NOMO-1 (cell line): ENCODE measurements around the gene HMOX1.

Experiments
- DNase-seq, 2 experiments: peaks; one replicate each; lab custom pipeline; 2025; ENCODE audit not compliant: unreplicated experiment in 2 of 2; lab: John Stamatoyannopoulos, UW

The HMOX1 gene

GRCh38 chr22:35380537-35381423, at the start of gene HMOX1:
HMOX1 (plus strand) TSS chr22:35381096; CDS start chr22:35381174, 78 bp downstream.
- peak; percentile 67 to 78 for DNase-seq

- no peak for DNase-seq
Measured at GRCh38 chr22:35332278-35332677, 48.6 kb upstream of the HMOX1 start.

- no peak for DNase-seq
Measured at GRCh38 chr22:35333220-35333619, 47.7 kb upstream of the HMOX1 start.

GRCh38 chr22:35334004-35334403, 46.9 kb upstream of the HMOX1 start:
- peak; percentile 37 to 65 for DNase-seq

- no peak for DNase-seq
Measured at GRCh38 chr22:35335468-35335867, 45.4 kb upstream of the HMOX1 start.

GRCh38 chr22:35335936-35336781, 44.7 kb upstream of the HMOX1 start:
- no peak for DNase-seq

GRCh38 chr22:35337932-35338331, 43.0 kb upstream of the HMOX1 start:
- DNase-seq = peak in 1 of 2 experiments; percentile 8

GRCh38 chr22:35341090-35341874, 39.6 kb upstream of the HMOX1 start:
- DNase-seq = no peak

- DNase-seq = no peak
Measured at GRCh38 chr22:35342390-35342789, 38.5 kb upstream of the HMOX1 start.

- DNase-seq = no peak
Measured at GRCh38 chr22:35343664-35344550, 37.0 kb upstream of the HMOX1 start.

GRCh38 chr22:35344956-35345690, 35.8 kb upstream of the HMOX1 start:
- no peak for DNase-seq

- no peak for DNase-seq
Measured at GRCh38 chr22:35345808-35346505, 34.9 kb upstream of the HMOX1 start.

GRCh38 chr22:35346596-35347220, 34.2 kb upstream of the HMOX1 start:
- DNase-seq = no peak

GRCh38 chr22:35347462-35347861, 33.4 kb upstream of the HMOX1 start:
- no peak for DNase-seq

GRCh38 chr22:35348026-35348590, 32.8 kb upstream of the HMOX1 start:
- DNase-seq = no peak

GRCh38 chr22:35348703-35349102, 32.2 kb upstream of the HMOX1 start:
- no peak for DNase-seq

GRCh38 chr22:35349368-35349703, 31.6 kb upstream of the HMOX1 start:
- no peak for DNase-seq
